CD14-positive monocyte (primary cell): Measurements from ENCODE around the gene RNF121. TPM values are rescaled to one million over a fixed set of nuclear protein-coding genes. Genes with fewer than 3 reads are reported as not detected.
A peak's percentile ranks its signal among the peaks of the same experiment; 100 is the strongest.

Experiments used
- DNase-seq, 3 donors: peaks; one replicate each; pipeline ENCODE4 v3.0.0-alpha.2; 2011 to 2022
- H2AFZ ChIP-seq: 2 replicates; pipeline ENCODE4 v1.6.0; 2012; ENCODE audit warnings: mild to moderate bottlenecking, low read depth, low read length, inconsistent platforms; ENCODE audit not compliant: insufficient read depth, poor library complexity, severe bottlenecking
- H3K27ac ChIP-seq, 2 donors: 1 replicate in 1 of 2; 2 replicates in 1 of 2; pipeline ENCODE4 v1.5.1; 2012 to 2013; ENCODE audit warnings: low read length in 2 of 2, control low read depth in 1 of 2, inconsistent platforms in 1 of 2, low read depth in 1 of 2, mild to moderate bottlenecking in 1 of 2
- H3K27me3 ChIP-seq, 2 donors: one replicate each; pipeline versions ENCODE4 v1.6.0 to v1.6.1; 2011 to 2013; ENCODE audit warnings: low read length in 2 of 2; ENCODE audit not compliant: control insufficient read depth in 2 of 2, insufficient read depth in 2 of 2
- H3K36me3 ChIP-seq, 2 donors: replicated peaks in 1 of 2; 1 replicate in 1 of 2; 2 replicates in 1 of 2; pipeline versions ENCODE4 v1.5.1 to v1.6.1; 2012 to 2013; ENCODE audit warnings: low read length in 2 of 2, control low read depth in 1 of 2, inconsistent platforms in 1 of 2, mild to moderate bottlenecking in 1 of 2; ENCODE audit not compliant: insufficient read depth in 2 of 2, control insufficient read depth in 1 of 2
- H3K4me1 ChIP-seq, 2 donors: 1 replicate in 1 of 2; 2 replicates in 1 of 2; pipeline versions ENCODE4 v1.5.1 to v1.6.1; 2012 to 2013; ENCODE audit warnings: low read length in 2 of 2, control low read depth in 1 of 2, inconsistent platforms in 1 of 2, mild to moderate bottlenecking in 1 of 2, moderate library complexity in 1 of 2; ENCODE audit not compliant: insufficient read depth in 2 of 2, control insufficient read depth in 1 of 2
- H3K4me2 ChIP-seq: replicated peaks from 2 replicates; pipeline ENCODE3; 2012; ENCODE audit warnings: low read length, moderate library complexity, mild to moderate bottlenecking; ENCODE audit not compliant: poor library complexity, severe bottlenecking; ENCODE audit errors: extremely low read depth
- H3K4me3 ChIP-seq, 3 experiments: fragments of 200-600 bp in 1 of 3; sonication (generic) in 1 of 3; replicated peaks in 1 of 3; 1 replicate in 2 of 3; 2 replicates in 1 of 3; pipeline ENCODE4 v1.5.1; 2011 to 2013; ENCODE audit warnings: low read length in 3 of 3, mild to moderate bottlenecking in 3 of 3, control low read depth in 2 of 3, low read depth in 2 of 3, inconsistent platforms in 1 of 3, moderate library complexity in 1 of 3
- H3K79me2 ChIP-seq: 2 replicates; pipeline ENCODE4 v1.6.0; 2012; ENCODE audit warnings: mild to moderate bottlenecking, control low read depth, inconsistent platforms, low read length, moderate library complexity; ENCODE audit not compliant: insufficient read depth
- H3K9ac ChIP-seq: 2 replicates; pipeline ENCODE4 v1.6.0; 2017; ENCODE audit warnings: low read length, mild to moderate bottlenecking; ENCODE audit not compliant: insufficient read depth, poor library complexity, severe bottlenecking
- H3K9me3 ChIP-seq, 2 donors: replicated peaks in 1 of 2; 1 replicate in 1 of 2; 2 replicates in 1 of 2; pipeline versions ENCODE4 v1.5.1 to v1.6.1; 2012 to 2013; ENCODE audit warnings: low read length in 2 of 2, control low read depth in 1 of 2; ENCODE audit not compliant: control insufficient read depth in 1 of 2, insufficient read depth in 1 of 2
- H4K20me1 ChIP-seq: 2 replicates; pipeline ENCODE4 v1.6.0; 2012; ENCODE audit warnings: mild to moderate bottlenecking, low read length, control low read depth, moderate library complexity; ENCODE audit not compliant: insufficient read depth
- H3K27ac Mint-ChIP-seq, 7 donors: one replicate each; pipeline ENCODE4 v1.8.0; 2020; ENCODE audit warnings: mild to moderate bottlenecking in 7 of 7, mixed read lengths in 7 of 7, moderate library complexity in 6 of 7, inconsistent platforms in 2 of 7
- H3K27me3 Mint-ChIP-seq, 3 donors: one replicate each; pipeline ENCODE4 v1.8.0; 2021 to 2022; ENCODE audit warnings: low read depth in 3 of 3, mild to moderate bottlenecking in 3 of 3, mixed read lengths in 3 of 3, moderate library complexity in 3 of 3, inconsistent platforms in 1 of 3
- H3K36me3 Mint-ChIP-seq, 2 donors: one replicate each; pipeline ENCODE4 v1.8.0; 2020; ENCODE audit warnings: mixed read lengths in 2 of 2, inconsistent platforms in 1 of 2, mild to moderate bottlenecking in 1 of 2
- H3K4me1 Mint-ChIP-seq: one replicate; pipeline ENCODE4 v1.8.0; 2020; ENCODE audit warnings: mild to moderate bottlenecking, mixed read lengths
- H3K4me3 Mint-ChIP-seq, 2 donors: one replicate each; pipeline ENCODE4 v1.8.0; 2020; ENCODE audit warnings: mild to moderate bottlenecking in 2 of 2, mixed read lengths in 2 of 2, moderate library complexity in 1 of 2
- H3K9me3 Mint-ChIP-seq, 7 donors: one replicate each; pipeline ENCODE4 v1.8.0; 2020 to 2022; ENCODE audit warnings: mixed read lengths in 7 of 7, mild to moderate bottlenecking in 6 of 7, moderate library complexity in 6 of 7, inconsistent platforms in 2 of 7
- CTCF ChIP-seq: fragments of 200-600 bp; IDR thresholded peaks from one replicate; pipeline ENCODE4 v1.8.0; 2022; ENCODE audit warnings: antibody characterized with exemption, mild to moderate bottlenecking
- WGBS: methylation state at CpG from one replicate; pipeline ENCODE4 v1.1.5; 2013; ENCODE audit warnings: missing lambda C conversion rate; ENCODE audit not compliant: insufficient coverage; 5-methylcytosine and 5-hydroxymethylcytosine counted together
- intact Hi-C, 2 donors: fragments of 100-400 bp; cut with micrococcal nuclease; formaldehyde crosslinking; loops; one replicate each; pipeline versions ENCODE4 v1.15.0 to v1.15.1; 2023
- polyA plus RNA-seq, 3 donors: library from polyadenylated mRNA; depleted of rRNA in 1 of 3; unstranded in 2 of 3; stranded (reverse) in 1 of 3; fragments of 300-500 nt in 2 of 3; fragments of >200 nt in 1 of 3; fragmentation: Illumina TruSeq in 2 of 3; gene quantifications; 1 replicate in 2 of 3; 2 replicates in 1 of 3; pipeline ENCODE4 v1.2.3, GENCODE V29; 2012 to 2021

The RNF121 gene
- polyA plus RNA-seq, 3 donors, result 7.7 to 25.2 (median 9.2) TPM

- H3K4me3 ChIP-seq, result peak within 1 kb of the TSS in 2 of 3 experiments; percentile 30 to 60
- DNase-seq, result peak; percentile 89 to 96 (median 93)
- H3K4me2 ChIP-seq, result peak within 1 kb of the TSS; percentile 61
- no peaks in the 10 kb centered on the region for H3K9me3 ChIP-seq
- Mint-ChIP-seq H3K4me1 (peaks cover 39% of the 10 kb centered on the region), H3K27me3 (peaks cover 0 to 3% (median 2%) of the 10 kb centered on the region in 3 donors), H3K4me3 (peak within 1 kb of the TSS; percentile 78 to 94), H3K27ac (peak within 1 kb of the TSS; percentile 96 to 99 (median 98)), H3K36me3 (peaks cover 57 to 67% of the 10 kb centered on the region in 2 donors), H3K9me3 (peaks cover 0 to 4% (median 0%) of the 10 kb centered on the region in 7 donors)
- H3K27ac ChIP-seq, result peak within 1 kb of the TSS; percentile 86 to 94
- H3K27me3 ChIP-seq, result no peaks in the 10 kb centered on the region
- H3K4me1 ChIP-seq, result peaks cover 36 to 38% of the 10 kb centered on the region in 2 donors
- TF ChIP-seq CTCF, result no peak
- H3K9ac ChIP-seq, result peak within 1 kb of the TSS; percentile 63
- WGBS, result 46% methylated on average over 8 of the region's 11 CpGs
- peak within 1 kb of the TSS; percentile 13 for H2AFZ ChIP-seq
- intact Hi-C loops, result no loop called here
- peaks cover 32 to 41% of the 10 kb centered on the region in 2 donors for H3K36me3 ChIP-seq
- H3K79me2 ChIP-seq, result no peaks in the 10 kb centered on the region
- peaks cover 8% of the 10 kb centered on the region for H4K20me1 ChIP-seq
Measured at GRCh38 chr11:71998649-71999310, 69.9 kb downstream of the RNF121 start, which contains the start of gene IL18BP. Gene IL18BP, plus strand, starts transcription at chr11:71998909. Its CDS starts 1,076 bp downstream, at chr11:71999985.

- peaks cover 38 to 47% of the 10 kb centered on the region in 2 donors for H3K36me3 ChIP-seq
- peak overlapping the region in 2 of 3 experiments; percentile 30 to 60 for H3K4me3 ChIP-seq
- no peaks in the 10 kb centered on the region for H3K9me3 ChIP-seq
- H2AFZ ChIP-seq, result no peak overlapping the region
- TF ChIP-seq CTCF, result no peak
- peaks cover 36% of the 10 kb centered on the region for H3K4me1 Mint-ChIP-seq
- H3K27ac ChIP-seq, result peak overlapping the region; percentile 86 to 94
- H3K9me3 Mint-ChIP-seq, result peaks cover 0 to 4% (median 0%) of the 10 kb centered on the region in 7 donors
- peak overlapping the region; percentile 96 to 99 (median 98) for H3K27ac Mint-ChIP-seq
- intact Hi-C loops, result no loop called here
- peaks cover 13% of the 10 kb centered on the region for H4K20me1 ChIP-seq
- H3K27me3 Mint-ChIP-seq, result peaks cover 0 to 3% (median 2%) of the 10 kb centered on the region in 3 donors
- H3K4me2 ChIP-seq, result peak overlapping the region; percentile 61
- no peak for DNase-seq
- H3K4me3 Mint-ChIP-seq, result peak overlapping the region; percentile 78 to 94
- H3K27me3 ChIP-seq, result no peaks in the 10 kb centered on the region
- peaks cover 63 to 71% of the 10 kb centered on the region in 2 donors for H3K36me3 Mint-ChIP-seq
- peaks cover 36 to 37% of the 10 kb centered on the region in 2 donors for H3K4me1 ChIP-seq
- 74% methylated on average over 2 of the region's 2 CpGs for WGBS
- peak overlapping the region; percentile 63 for H3K9ac ChIP-seq
- no peaks in the 10 kb centered on the region for H3K79me2 ChIP-seq
Measured at GRCh38 chr11:71999362-71999761, 70.5 kb downstream of the RNF121 start.
